ENCODE results near the gene TNFRSF8.

- TF ChIP-seq, protein P1, sequence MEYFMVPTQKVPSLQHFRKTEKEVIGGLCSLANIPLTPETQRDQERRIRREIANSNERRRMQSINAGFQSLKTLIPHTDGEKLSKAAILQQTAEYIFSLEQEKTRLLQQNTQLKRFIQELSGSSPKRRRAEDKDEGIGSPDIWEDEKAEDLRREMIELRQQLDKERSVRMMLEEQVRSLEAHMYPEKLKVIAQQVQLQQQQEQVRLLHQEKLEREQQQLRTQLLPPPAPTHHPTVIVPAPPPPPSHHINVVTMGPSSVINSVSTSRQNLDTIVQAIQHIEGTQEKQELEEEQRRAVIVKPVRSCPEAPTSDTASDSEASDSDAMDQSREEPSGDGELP (CRISPR knock-in tag; IDR thresholded peaks at IDR 0.05; ENCODE audit: borderline replicate concordance): no peak
- TF ChIP-seq POLR2A (conservative IDR thresholded peaks at IDR 0.05) (no peak), CTCF (IDR thresholded peaks at IDR 0.05 in 2 of 3, conservative IDR thresholded peaks at IDR 0.05 in 1 of 3; ENCODE audit: insufficient read depth in 2 of 3, low read depth in 1 of 3, low read length in 3 of 3) (no peak), MAFK (IDR thresholded peaks at IDR 0.05; ENCODE audit: low read length) (no peak)
- TF ChIP-seq, protein P2, sequence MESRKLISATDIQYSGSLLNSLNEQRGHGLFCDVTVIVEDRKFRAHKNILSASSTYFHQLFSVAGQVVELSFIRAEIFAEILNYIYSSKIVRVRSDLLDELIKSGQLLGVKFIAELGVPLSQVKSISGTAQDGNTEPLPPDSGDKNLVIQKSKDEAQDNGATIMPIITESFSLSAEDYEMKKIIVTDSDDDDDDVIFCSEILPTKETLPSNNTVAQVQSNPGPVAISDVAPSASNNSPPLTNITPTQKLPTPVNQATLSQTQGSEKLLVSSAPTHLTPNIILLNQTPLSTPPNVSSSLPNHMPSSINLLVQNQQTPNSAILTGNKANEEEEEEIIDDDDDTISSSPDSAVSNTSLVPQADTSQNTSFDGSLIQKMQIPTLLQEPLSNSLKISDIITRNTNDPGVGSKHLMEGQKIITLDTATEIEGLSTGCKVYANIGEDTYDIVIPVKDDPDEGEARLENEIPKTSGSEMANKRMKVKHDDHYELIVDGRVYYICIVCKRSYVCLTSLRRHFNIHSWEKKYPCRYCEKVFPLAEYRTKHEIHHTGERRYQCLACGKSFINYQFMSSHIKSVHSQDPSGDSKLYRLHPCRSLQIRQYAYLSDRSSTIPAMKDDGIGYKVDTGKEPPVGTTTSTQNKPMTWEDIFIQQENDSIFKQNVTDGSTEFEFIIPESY (CRISPR knock-in tag; IDR thresholded peaks at IDR 0.05): no peak
Measured at GRCh38 chr1:12173041-12173509, 110.0 kb downstream of the TNFRSF8 start.
